ENCODE results near the gene SCARF1. TPM values are rescaled to one million over a fixed set of nuclear protein-coding genes. Genes with fewer than 3 reads are reported as not detected.
A peak's percentile ranks its signal among the peaks of the same experiment; 100 is the strongest.

The SCARF1 gene
- total RNA-seq, 1 experiment from 2014 or later = 0.11 TPM

DNA sequence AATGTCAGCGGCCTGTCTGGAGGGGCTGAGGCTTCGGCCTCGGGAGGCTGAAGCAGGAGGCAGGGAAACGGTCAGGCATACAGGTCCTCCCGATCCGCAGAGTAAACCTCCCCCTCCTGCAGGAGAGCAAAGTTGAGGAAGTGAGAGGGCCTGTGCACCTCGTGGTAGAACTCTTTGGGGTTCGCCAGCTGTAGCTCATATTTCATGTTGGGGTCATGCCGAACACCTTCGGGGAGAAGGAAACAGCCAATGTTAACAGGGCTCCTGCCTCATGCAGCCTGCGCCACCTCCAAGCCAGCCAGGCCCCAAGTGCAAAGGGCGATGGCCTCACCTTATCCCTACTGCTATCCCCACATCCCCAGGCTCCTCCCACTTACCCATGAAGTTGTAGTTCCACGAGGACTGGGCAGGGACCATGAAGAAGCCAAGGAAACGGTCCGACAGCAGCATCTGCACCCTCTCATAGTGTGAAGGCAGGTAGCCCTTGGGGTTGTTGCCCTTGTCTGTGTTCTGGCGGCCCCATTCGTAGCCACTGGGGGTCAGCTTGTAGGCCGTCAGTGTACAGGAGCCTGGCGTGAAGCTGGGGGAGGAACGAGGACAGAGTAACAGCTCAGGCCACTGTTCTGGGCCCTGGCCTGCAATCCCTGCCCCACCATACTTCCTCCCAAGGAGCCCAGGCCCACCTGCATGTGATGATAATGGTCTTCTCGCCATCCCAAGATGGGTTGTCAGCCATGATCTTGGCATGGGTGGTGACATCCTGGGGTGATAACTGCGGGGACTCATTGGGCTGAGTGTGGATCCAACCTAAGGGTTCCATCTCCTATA, 5.4 kb upstream of the SCARF1 start:
- in situ Hi-C loops (cut with HindIII; ENCODE audit: low pct_unique_long_range_greater_than_20kb, low sequenced_read_pairs) = no loop called here
- no peak for DNase-seq (ENCODE audit: low read depth, low spot score)

DNA sequence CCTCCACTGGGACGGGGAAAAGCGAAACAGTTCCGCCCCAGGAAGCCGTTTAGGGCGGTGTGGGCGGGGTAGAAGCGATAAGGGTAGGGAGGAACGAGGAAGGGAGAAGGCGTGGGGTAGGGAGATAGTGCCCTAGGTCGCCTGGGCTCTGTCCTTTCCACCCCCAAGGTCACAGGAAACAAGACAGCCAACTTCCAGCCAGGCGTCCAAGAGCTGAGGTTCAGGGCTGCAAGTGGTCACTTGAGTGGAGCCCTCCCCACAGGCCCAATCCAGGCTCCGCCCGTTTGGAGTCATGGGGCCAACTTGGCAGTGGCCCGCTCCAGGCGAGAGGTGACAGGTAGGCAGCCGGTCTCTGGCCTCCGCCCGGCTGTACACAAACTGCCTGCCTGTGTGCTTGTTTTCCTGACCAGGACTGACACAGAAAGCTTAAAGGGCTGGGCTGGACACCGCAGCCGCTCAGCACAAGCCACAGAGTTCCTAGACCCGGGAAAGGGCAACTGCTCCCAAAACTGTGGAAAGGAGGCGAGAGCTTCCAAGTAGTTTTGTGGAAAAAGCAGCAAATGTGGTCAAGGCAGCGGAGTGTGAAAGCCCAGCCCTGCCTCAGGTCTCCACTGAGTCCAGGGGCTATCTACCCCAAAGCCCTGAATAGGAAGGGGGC, 4.4 kb upstream of the SCARF1 start, which contains the start of gene RILP:
RILP (minus strand) TSS at position 23 of the 658 bp plus-strand sequence. CDS start 62 bp downstream, outside the sequence.
- peak; percentile 50 for DNase-seq (ENCODE audit: low read depth, low spot score)

DNA sequence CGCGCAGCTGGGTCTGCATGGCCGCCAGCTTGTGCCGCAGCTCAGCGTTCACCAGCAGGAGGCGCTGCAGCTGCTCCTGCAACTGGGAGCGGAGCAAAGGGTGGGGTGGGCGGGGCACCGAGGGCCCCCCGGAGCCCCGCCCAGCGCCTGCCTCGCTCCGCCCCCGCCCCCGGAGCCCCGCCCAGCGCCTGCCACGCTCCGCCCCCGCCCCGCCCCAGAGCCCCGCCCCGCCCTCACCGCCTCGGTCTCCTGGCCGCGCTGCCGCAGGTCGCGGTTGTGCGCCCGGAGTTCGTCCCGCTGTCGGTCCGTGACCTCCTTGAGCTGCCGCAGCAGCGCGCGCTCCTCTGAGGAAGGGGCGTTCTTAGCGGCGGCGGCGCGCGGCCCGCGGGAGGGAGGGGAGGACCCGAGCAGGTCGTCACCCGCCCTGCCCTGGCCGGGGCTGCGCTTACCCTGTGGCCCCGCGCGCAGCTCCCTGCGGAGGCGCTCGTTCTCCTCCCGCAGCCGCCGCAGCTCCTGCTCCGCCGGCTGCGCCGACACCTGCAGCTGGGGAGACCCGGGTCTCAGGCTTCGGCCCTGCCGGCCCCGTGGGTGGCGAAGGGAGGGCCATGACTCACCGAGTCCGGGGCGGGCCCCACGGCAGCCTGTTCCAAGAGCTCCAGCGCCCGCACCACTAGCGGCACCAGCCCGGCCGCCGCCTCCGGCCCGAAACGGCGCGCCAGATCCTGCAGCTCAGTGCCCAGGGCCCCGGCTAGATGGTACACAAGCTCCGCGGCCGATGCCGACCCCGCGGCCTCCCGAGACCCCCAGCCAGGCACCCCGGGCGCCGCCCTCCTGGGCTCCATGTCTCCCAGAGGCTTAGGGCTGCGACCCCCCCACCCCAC, 3.7 kb upstream of the SCARF1 start:
- peak; percentile 93 for DNase-seq (ENCODE audit: low read depth, low spot score)
- in situ Hi-C loops (cut with HindIII; ENCODE audit: low pct_unique_long_range_greater_than_20kb, low sequenced_read_pairs) = no loop called here

More for the DNA sequence above, 4.4 kb upstream of the SCARF1 start, which contains the start of gene RILP:
- in situ Hi-C loops (cut with HindIII; ENCODE audit: low pct_unique_long_range_greater_than_20kb, low sequenced_read_pairs) = no loop called here

DNA sequence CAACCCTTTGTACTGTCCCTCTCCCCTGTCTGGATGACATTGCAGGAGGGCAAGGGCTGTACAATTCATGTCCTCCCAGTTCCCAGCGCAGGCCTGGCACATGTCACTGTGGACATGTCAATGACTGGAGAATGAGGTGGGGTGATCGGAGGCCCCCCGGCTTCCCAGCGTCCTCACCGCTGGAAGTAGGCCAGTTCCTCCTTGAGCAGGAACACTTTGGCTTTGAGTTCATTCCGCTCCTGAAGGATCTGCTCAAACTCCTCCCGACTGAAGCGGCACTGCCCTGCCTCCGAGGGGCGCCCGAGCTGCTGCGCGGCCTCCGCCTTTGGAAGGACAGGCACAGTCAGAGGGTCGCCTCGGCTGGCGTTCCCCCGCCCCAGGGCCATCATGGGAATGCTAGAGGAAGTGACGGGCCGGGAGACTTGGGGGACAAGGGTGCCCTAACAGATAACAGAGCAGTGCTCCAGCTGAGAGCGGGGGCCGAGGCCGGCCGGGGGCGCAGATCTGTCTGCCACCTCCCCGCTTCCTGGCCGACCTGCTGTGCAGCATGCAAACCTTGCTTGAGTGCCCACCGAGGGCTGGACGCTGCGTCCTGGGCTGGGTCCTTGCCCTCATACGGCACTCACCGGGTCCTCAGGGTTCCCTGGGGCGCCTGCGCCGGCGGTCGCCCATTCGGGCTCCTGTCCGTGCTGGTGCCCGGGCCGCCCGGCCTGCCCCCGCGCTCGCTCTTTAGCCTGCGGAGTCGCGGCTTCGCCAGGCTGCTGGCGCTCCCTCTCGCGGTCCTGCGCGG, 2.8 kb upstream of the SCARF1 start:
- peak; percentile 43 for DNase-seq (ENCODE audit: low read depth, low spot score)
- in situ Hi-C loops (cut with HindIII; ENCODE audit: low pct_unique_long_range_greater_than_20kb, low sequenced_read_pairs) = no loop called here

DNA sequence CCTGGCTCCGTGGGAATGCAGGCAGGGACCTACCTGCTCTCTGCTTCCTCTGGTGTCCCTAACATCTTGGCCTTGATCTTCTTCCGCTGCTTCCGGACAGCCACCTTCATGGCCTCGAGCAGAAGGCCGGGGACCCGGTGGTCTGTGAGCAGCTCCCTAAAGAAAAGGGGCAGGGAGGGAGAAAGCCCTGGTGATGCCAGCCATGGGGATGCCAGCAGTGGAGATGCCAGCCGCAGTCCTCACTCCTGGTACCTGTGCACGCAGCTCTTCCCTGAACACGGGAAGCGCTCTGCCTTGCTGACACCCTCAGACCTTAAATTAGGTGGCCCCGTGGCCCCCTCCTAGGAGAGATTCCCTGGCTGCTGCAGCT, 2.3 kb upstream of the SCARF1 start:
- no peak for DNase-seq (ENCODE audit: low read depth, low spot score)
- in situ Hi-C loops (cut with HindIII; ENCODE audit: low pct_unique_long_range_greater_than_20kb, low sequenced_read_pairs) = no loop called here

DNA sequence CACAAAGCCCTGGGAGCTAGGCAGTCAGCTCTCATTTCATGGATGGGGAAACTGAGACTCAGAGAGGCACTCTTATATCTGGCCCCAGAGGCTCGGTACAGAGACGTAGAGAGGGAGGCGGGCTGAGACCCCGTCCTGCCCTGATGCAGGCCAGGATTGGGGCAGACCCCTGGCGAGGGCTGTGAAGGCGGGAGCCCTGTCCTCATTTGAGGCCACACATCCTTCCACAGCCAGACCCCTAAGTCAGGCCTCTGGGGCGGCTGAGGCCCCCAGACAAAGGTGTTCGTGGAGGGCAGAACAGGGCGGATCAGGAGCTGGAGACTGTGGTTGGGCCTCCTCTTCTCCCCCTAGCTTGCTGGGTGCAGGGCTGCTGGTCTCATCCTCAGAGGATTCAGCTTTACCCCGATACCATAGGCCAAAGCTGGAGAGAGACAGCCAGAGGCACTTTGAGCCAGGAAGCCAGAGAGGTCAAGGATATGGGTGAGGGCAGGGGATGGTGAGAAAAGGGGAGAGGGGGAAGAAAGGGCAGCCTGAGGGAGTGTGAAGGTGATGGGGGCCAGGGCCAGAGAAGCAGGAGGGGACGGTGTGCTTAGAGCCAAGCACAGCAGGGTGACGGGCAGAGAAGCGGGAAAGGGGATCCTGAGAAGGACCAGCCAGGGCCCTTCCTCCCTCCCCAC, 805 bp upstream of the SCARF1 start:
- in situ Hi-C loops (cut with HindIII; ENCODE audit: low pct_unique_long_range_greater_than_20kb, low sequenced_read_pairs) = no loop called here
- no peak for DNase-seq (ENCODE audit: low read depth, low spot score)

DNA sequence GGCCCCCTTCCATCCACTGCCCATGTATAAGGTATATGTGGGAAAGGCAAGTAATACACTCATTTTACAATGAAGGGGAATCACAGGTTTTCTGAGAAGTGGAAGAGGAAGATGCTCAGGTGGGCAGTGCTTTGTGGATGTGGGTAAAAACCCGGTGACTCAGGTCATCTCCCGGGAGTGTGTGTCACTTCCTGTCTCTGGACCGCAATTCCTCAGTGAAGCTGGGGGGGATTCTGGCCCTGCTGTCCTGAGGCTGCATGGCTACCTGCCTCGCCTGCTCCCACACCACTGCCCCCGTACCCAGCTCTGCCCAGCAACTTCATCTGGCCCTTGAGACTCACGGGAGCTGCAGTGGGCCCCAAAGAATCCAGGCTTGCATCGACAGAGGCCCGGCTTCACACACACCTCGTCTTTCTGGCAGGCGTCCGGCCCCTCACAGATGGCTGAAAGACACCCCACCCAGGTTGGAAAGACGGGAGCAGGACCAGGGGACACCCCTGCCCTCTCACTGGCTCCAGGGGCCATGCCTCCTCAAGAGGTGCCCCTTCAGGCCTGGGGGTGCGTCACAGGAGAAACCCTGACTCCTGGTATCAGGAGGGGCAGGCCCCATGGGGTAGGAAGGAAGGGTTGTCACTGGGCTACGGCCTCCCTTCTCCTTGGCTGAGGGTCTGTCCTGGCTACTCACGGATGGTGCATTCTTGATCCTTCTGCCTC, 882 bp downstream of the SCARF1 start:
- in situ Hi-C loops (cut with HindIII; ENCODE audit: low pct_unique_long_range_greater_than_20kb, low sequenced_read_pairs) = no loop called here
- no peak for DNase-seq (ENCODE audit: low read depth, low spot score)

DNA sequence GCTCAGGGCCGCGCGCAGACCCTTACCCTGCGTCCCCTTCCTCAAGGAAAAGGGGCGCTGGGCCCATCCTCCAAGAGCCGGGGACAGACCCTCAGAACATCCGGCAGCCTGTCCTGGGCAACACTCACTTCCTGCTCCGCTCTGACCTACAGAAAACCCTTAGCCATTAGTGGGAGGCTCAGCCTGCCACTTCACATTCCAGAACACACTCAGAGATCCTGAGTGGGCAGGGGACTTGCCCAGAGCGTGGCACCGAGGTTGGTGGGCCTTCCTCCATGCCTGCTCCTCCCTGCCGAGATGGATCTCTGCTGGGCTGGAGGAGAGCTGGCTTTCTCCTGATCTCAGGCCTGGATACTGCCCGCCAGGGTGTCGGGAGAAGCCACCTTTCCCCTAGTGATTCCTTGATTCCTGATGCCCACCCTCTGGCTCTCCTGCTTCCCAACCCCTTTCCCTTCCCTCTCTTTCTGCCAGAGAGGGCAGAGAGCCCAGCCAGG, 1.5 kb downstream of the SCARF1 start:
- DNase-seq (ENCODE audit: low read depth, low spot score) = no peak
- in situ Hi-C loops (cut with HindIII; ENCODE audit: low pct_unique_long_range_greater_than_20kb, low sequenced_read_pairs) = no loop called here

DNA sequence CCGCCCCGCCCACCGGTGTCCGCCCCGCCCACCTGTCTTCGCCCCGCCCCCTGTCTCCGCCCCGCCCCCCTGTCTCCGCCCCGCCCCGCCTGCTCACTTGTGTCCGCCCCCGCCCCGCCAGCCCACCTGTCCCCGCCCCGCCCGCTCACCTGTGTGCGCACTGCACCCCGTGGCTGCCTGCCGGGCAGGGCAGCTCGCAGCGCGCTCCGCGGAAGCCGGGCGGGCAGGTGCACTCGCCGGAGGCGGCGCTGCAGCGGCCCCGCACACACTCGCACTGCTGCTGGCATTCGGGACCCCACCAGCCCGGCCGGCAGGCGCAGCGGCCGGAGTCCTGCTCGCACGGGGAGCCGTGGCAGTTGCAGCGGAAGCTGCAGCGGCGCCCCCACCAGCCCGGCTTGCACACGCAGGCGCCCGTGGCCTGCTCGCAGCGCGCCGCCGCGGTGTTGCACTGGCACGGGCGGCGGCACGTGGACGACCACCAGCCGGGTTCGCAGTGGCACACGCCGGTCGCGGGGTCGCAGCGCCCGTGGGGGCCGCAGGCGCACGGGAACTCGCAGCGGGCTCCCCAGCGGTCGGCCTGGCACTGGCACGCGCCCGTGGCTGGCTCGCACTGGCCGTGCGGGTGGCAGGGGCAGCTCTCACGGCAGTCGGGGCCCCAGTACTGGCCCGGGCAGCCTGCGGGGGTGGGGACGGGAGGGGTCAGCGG, 2.1 kb downstream of the SCARF1 start:
- in situ Hi-C loops (cut with HindIII; ENCODE audit: low pct_unique_long_range_greater_than_20kb, low sequenced_read_pairs) = no loop called here
- no peak for DNase-seq (ENCODE audit: low read depth, low spot score)

DNA sequence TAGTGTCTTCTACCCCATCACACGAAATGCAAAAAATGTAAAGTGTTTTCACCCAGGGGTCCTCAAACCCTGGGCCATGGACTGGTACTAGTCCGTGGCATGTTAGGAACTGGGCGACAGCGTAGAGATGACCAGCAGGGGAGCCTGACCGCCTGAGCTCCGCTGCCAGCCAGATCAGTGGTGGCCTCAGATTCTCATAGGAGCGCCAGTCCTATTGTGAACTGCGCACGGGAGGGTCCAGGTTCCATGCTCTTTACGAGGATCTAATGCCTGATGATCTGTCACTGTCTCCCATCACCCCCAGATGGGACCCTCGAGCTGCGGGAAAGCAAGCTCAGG, 4.5 kb downstream of the SCARF1 start:
- in situ Hi-C loops (cut with HindIII; ENCODE audit: low pct_unique_long_range_greater_than_20kb, low sequenced_read_pairs) = no loop called here
- DNase-seq (ENCODE audit: low read depth, low spot score) = no peak

DNA sequence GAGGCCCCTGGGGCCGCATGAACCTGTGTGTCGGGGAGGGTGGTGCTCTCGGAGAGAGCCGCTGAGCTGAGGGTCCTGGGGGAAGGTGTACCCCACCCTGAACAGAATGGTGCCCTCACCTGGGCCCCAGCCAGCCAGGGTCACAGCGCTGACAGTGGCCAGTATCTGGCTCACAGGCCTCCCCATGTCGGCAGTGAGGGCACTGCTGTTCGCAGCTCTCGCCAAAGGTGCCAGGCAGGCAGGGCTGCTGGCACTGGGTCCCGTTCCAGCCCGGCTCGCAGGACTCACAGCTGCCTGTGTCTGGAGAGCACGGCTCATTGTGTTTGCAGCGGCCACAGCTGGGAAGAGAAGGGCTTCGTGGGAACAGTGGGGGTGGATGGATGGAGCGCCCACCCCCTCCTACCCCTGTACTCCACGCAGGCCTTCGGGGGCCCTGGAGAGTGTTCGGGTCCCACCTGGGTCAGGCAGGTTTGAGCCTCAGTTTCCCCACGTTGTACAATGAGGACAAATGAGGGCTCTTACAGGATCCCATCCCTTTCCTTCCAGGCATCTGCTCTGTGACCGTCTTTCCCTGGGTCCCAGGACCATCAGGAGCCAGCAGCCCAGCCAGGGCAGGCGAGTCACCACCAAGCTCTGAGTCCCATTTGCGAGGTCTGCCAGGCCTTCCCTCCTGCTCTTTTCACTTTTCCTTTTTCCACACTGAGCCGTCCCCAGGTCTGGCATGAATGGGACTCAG, 5.0 kb downstream of the SCARF1 start:
- in situ Hi-C loops (cut with HindIII; ENCODE audit: low pct_unique_long_range_greater_than_20kb, low sequenced_read_pairs) = no loop called here
- DNase-seq (ENCODE audit: low read depth, low spot score) = no peak

DNA sequence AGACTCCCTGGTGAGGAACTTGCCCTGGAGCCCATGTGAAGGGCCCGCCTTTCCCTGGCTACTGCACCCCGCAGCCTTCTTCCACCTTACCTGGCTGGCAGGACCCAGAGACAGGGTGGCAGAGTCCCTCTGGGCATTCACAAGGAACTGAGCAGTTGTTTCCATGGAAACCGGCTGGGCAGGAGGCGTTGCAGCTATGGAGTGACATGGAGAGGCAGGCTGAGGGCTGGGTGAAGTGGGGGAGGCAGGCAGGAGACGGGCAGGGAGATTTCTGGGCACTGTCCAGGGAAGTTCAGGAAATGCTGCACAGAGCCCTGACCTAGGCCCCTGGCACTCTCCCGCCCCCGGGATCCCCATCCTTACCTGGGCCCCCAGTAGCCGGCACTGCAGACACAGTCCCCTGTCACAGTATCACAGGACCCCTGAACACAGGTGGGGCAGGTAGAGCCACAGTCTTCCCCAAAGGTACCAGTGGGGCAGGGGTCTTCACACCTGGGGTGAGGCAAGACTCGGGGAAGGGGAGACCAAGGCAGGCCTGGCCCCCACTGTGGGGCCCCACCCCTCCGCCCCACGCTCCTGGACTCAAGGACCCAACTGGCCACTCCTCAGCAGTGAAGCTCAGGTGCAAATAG, 5.9 kb downstream of the SCARF1 start:
- in situ Hi-C loops (cut with HindIII; ENCODE audit: low pct_unique_long_range_greater_than_20kb, low sequenced_read_pairs) = no loop called here
- no peak for DNase-seq (ENCODE audit: low read depth, low spot score)

DNA sequence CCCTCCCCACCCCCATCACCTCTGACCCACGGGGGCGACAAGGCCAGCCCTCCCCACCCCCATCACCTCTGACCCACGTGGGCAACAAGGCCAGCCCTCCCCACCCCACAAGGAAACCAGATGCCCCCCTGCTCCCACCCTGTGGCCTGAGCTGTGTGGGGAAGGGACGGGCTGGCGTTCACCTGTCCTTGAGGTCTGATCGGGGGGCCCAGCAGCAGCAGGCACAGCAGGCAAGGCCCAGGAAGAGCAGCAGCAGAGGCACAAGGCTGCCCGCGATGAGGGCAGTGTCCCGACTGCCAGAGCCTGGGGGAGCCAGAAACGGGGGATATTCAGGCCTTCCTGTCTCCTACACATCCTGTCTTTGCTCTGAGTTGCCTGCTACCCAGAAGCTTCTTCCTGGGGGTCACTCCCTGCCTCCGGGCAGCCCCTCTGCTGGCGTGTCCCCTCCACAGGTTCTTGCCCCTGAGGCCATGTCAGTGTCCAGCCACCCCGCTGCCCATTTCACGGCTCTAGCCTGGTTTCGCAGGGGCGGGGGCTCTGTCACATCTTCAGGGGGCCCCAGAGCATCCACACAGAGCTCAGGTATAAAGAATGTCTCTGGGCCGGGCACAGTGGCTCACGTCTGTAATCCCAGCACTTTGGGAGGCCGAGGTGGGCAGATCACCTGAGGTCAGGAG, 6.8 kb downstream of the SCARF1 start:
- DNase-seq (ENCODE audit: low read depth, low spot score) = no peak
- in situ Hi-C loops (cut with HindIII; ENCODE audit: low pct_unique_long_range_greater_than_20kb, low sequenced_read_pairs) = no loop called here

DNA sequence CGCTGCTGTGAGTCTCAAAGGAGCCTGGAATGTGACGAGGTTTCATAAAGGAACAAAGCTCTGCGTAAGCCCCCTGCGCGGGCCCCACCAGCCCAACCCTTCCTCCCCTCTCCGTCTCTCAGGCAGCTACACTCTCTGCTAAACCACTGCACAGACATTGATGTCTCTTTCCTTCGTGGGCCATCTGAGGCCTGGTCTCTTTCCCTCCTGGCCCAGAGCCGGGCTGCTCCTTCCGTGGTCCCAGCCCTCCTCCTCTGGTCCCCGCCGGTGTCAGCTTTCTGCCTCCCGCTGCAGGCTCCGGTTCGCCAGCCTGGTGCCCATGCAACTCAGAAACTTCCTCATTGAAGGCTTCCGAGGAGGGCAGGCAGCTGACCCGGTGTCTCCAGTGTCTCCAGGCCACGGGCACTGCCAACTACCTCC, 7.4 kb downstream of the SCARF1 start:
- in situ Hi-C loops (cut with HindIII; ENCODE audit: low pct_unique_long_range_greater_than_20kb, low sequenced_read_pairs) = no loop called here
- no peak for DNase-seq (ENCODE audit: low read depth, low spot score)
